Kidney epithelial cell (primary cell): ENCODE results near the gene CAPN10. TPM values are rescaled to one million over a fixed set of nuclear protein-coding genes. Genes with fewer than 3 reads are reported as not detected.

Source experiments
- DNase-seq: peaks from one replicate; pipeline ENCODE4 v3.0.0-alpha.2; 2010; ENCODE audit warnings: low read depth
- H3K27me3 ChIP-seq: 2 replicates; pipeline ENCODE4 v1.6.0; 2011; ENCODE audit warnings: low read length; ENCODE audit not compliant: control insufficient read depth, insufficient read depth
- H3K36me3 ChIP-seq: 2 replicates; pipeline ENCODE4 v1.5.1; 2011; ENCODE audit warnings: low read length; ENCODE audit not compliant: control insufficient read depth, insufficient read depth
- H3K4me3 ChIP-seq: 2 replicates; pipeline ENCODE4 v1.5.1; 2011; ENCODE audit warnings: low read depth, mild to moderate bottlenecking, control low read depth, low read length
- total RNA-seq: library from RNA; depleted of rRNA; stranded (reverse); fragments of >200 nt; gene quantifications from 2 replicates; pipeline ENCODE4 v1.2.3, GENCODE V29; 2015
- TF ChIP-seq, protein P1 (sequence below): IDR thresholded peaks from 2 replicates; pipeline ENCODE4 v1.5.1; 2011; ENCODE audit warnings: mild to moderate bottlenecking, moderate library complexity, low read length, control low read depth, inconsistent platforms; ENCODE audit not compliant: insufficient read depth, poor library complexity, severe bottlenecking

CAPN10 gene
- total RNA-seq, 1 donor from 2014 or later, result 31.5 TPM

- TF ChIP-seq, protein P1, sequence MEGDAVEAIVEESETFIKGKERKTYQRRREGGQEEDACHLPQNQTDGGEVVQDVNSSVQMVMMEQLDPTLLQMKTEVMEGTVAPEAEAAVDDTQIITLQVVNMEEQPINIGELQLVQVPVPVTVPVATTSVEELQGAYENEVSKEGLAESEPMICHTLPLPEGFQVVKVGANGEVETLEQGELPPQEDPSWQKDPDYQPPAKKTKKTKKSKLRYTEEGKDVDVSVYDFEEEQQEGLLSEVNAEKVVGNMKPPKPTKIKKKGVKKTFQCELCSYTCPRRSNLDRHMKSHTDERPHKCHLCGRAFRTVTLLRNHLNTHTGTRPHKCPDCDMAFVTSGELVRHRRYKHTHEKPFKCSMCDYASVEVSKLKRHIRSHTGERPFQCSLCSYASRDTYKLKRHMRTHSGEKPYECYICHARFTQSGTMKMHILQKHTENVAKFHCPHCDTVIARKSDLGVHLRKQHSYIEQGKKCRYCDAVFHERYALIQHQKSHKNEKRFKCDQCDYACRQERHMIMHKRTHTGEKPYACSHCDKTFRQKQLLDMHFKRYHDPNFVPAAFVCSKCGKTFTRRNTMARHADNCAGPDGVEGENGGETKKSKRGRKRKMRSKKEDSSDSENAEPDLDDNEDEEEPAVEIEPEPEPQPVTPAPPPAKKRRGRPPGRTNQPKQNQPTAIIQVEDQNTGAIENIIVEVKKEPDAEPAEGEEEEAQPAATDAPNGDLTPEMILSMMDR, result no peak
- no peaks in the 10 kb centered on the region for H3K27me3 ChIP-seq
- DNase-seq, result no peak
- H3K36me3 ChIP-seq, result no peaks in the 10 kb centered on the region
- no peak overlapping the region for H3K4me3 ChIP-seq
These were observed 18.6 kb downstream of the CAPN10 start for GRCh38 chr2:240604939-240605716.

DNA sequence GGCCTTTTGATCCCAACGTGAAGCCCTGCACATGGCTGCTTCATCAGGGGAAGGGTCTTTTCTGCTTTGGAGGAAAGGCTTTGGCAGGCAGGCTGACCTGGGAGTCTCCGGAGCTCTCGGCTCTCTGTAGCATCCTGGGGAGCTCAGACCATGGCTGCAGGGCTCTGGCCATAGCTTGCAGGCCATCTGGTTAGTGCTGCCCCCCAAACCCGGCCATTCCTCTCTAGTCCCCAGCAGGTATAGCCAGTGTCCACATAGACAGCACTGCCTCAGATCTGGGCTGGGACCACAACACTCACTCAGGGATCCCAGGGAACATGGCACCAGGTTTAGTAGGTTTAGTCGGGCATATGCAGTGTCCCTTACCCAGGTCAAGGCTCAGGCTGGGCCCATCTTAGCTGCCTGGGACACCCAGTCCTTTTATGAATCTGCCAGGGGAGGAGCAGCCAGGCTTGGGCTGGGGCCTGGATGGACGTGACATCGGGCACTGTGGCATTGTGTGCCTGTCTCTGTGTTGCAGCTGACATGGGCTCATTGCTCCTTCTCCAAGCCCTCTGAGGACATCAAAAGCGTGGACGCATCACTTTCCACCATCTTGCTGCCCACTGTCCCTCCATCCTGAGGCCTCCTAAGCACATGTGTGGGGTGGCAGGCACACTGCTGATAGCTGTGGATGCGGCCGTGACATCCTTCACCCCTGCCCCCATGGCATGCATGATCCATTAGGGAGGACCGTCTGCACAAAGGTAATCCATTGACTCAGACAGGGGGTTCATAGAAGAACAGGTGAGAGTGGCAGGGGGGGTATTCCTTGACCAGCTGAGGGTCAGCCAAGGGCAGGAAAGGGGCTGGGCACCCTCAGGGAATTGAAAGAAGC, 19.6 kb downstream of the CAPN10 start:
- Histone ChIP-seq H3K36me3 (no peaks in the 10 kb centered on the region), H3K4me3 (no peak overlapping the region), H3K27me3 (no peaks in the 10 kb centered on the region)
- DNase-seq, result no peak
- TF ChIP-seq, protein P1, result no peak

- no peak for DNase-seq
- TF ChIP-seq, protein P1, result no peak
These were observed 25.2 kb downstream of the CAPN10 start for GRCh38 chr2:240611601-240612210.

DNA sequence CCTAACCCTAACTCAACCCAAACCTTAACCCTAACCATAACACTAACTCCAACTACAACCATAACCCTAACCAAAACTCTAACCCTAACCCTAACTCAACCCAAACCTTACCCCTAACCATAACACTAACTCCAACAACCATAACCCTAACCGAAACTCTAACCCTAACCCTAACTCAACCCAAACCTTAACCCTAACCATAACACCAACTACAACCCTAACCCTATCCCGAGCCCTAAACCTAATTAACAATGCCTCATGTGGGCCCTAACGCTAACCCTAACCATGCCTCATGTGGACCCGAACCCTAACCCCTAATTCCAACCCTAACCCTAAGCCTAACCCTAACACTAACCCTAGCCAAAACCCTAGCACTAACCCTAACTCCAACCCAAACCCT, 27.2 kb downstream of the CAPN10 start:
- TF ChIP-seq, protein P1, result no peak
- Histone ChIP-seq H3K27me3 (no peaks in the 10 kb centered on the region), H3K36me3 (no peaks in the 10 kb centered on the region), H3K4me3 (no peak overlapping the region)
- no peak for DNase-seq

More at GRCh38 chr2:240611601-240612210, 25.2 kb downstream of the CAPN10 start:
- H3K27me3 ChIP-seq, result no peaks in the 10 kb centered on the region
- H3K36me3 ChIP-seq, result no peaks in the 10 kb centered on the region
- no peak overlapping the region for H3K4me3 ChIP-seq

- DNase-seq, result no peak
- Histone ChIP-seq H3K27me3 (no peaks in the 10 kb centered on the region), H3K4me3 (no peak overlapping the region), H3K36me3 (no peaks in the 10 kb centered on the region)
- TF ChIP-seq, protein P1, result no peak
These were observed 27.9 kb downstream of the CAPN10 start for GRCh38 chr2:240614391-240614790.
